HG03108 (cell line): Measurements from ENCODE around the gene ANK3.

Experiments
- ATAC-seq: cut with Tn5 transposase; IDR thresholded peaks from one replicate; pipeline ENCODE4 v1.9.1; 2021; ENCODE audit warnings: moderate library complexity; ENCODE audit not compliant: unreplicated experiment

Gene ANK3

DNA sequence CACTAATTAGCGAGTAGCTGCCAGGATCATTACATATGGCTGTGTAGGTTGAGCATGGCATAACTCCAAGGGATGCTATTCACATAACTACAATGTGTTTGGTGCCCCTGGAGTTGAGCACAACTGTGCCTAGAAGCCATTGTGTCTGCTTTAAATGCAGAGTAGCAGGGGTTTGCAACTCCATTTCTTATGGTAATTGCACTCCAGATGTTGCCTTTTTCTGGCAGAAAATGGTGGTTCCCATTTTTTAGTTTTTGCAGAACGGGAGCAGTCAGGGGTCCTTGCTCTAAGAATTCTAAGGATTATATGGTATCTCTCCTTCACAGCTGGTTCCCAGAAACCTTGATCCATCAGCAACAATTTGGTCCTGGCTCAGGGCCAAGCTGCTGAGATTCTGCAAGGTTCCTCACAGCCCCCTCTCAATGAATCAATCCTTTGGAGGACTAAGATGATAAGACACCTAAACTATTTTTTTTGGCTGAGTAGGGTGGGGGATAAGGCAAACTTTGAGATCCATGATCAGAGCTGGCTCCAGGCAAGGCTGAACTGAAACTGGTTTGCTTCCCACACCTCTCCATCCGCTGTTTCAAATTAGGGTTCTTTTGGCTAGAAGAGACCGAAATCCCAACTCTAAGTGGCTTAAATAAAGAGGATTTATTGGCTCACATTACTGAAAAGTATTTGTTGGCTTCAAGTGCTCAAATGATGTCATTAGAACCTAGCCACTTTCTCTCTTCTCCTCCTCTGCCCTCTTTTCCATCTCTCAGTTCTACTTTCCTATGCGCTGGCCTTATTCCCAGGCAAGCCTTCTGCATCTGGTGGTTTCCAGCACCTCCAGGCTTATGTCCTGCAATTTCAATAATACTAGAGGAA is 385.8 kb downstream of the ANK3 start:
- no peak for ATAC-seq

DNA sequence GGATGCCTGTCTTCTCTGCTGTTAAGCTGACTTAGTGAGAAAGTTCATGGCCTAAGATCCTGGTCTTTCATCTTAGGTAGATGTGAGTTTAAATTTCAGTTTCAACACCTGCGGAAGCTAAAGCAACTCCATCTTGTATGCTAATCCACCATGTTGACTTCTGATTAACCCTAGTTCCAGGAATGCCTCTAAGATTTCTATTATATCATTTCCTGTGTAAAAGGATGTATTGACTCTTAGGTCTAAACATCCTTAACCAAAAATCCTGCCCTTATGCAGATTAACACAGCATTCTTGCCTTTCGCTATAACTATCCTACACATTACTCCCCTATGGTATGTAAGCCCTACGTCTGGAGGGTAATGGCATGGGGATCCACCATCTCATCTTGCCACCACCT is 388.9 kb downstream of the ANK3 start:
- ATAC-seq = no peak

DNA sequence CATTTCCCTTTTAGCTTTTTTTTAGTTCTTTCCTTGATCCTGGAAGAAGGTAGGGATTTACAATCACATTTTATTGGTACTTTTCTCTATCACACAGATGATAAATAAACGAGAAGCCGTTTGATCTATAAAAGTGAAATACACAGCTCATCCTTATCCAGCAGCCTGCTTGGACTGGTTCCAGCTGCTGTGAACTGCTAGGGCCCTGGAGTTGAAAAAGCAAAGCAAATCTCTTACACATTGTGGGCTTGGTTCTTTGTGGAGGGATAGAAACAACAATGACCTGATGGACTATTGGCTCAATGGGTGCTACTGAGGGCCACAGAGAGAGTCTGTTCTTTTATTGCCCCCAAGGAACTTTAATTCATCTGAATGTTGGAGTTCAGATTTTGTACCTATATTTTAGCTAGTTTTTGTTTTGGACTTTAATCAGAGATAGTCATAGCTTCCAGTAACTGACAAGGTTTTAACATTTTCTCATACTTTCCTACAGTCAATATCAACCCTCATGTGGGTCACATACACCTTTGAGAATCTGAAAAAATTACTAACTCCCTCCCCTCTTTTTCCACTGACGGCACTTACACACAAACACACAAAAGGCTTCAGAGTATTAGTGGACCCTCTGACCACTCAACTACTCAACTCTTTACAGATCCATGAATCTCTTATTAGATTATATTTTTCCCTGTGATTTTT is 391.7 kb downstream of the ANK3 start:
- no peak for ATAC-seq

DNA sequence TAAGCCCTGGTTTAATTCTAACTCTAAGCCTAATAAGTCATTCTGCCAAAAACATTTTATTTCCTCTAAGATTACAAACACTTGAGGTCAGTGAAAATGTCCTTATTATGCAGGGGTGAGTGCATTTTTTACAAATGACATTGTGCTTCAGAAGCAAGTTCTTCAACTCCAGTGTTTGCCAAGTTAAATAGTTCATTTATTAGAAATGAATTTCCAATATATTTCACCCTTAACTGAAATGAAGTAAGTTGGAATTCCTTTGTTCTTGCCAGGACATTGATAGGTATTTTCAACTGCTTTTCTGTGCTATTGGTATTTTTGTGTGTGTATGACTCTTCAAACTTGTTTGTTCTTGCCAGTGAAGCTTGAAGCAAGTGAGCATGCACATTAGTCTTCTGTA is 393.8 kb downstream of the ANK3 start:
- no peak for ATAC-seq

DNA sequence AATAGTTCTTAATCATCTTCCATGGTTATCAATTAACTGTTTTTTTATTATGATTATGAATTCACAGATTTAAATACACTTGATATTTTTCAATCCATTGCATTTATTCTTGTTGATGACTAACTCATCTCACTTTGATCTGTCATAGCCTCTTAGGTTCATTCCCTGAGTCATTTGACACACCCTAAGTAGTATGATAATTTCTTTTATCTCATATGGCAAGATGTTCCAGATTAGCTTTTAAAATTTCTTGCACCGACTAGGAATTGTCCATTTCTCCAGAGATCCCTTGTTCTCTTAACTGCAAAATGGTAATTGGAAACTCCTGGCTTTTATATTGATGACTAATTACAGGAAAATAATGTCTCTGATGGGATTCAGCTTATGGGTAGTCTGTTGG is 395.7 kb downstream of the ANK3 start:
- no peak for ATAC-seq

DNA sequence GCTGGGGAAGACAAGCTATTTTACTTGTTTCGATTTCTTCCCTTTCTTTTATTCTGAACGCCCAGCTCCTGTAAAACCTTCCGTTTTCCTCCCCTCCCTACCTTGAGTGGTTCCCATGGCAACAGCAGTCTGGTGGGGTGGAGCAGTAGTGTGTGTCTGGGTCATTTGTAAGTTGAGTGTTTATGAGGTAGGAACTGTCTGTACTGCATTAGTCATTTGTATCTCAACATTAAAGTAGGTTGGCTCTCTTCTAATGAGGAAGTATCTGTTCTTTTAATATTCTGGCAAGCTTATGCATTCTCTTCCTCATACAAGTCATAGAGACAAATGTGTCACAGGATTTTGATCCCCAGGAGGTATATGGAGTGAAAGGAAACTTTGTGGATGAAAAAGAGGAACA is 398.0 kb downstream of the ANK3 start:
- ATAC-seq = no peak

DNA sequence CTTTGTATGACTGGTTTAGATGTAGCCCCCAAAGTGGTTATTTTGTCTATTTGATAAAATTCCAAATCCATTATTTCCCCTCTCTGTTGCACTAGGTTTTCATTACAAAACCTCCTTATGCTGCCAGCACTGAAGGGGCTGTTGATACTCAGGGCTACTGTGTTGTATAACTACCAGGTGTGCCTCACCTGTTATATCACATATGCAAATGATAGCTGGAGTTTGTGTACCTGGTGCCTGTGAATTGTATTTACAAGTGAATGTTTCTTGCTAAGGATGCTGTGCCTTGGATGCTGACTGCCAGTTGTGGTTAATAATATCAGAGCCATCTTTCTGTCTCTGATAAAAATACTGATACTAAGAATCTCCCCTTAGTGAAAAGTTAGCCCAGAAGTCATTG is 398.6 kb downstream of the ANK3 start:
- no peak for ATAC-seq

DNA sequence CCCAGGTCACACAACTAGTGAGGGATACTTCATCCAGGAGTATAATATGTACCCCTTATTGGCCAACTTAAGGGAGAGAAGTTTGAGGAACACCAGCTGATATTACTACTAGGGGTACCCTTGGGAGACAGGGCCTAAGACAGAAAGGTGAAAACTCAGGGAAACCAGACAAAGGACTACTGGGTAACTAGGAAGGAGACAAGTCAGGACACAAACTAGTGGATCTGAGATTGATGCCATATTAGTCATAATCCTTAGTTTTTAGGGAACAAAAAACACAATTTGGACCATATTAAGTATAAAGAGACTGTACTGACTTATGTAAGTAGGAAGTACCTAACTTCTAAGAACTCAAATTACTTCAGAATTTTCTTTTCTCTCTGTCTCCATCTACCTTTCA is 404.0 kb downstream of the ANK3 start:
- ATAC-seq = no peak

DNA sequence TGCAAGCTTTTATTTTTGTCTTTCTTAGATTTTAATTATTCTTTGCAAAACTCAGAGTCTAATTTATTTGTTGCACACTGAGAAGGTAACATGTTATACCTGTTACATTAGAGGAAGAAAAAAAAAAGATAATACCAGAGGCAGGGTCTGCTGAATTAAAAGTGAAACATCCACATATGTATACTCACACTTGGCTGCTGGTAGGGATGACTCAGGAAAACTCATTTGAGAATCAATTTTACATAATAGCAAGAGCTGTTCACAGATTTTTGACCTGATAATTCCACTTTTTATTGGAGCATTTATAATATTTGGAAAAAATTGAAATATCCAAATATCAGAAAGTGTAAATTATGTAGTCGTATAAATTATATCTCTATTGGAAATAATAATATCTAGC is 405.3 kb downstream of the ANK3 start:
- ATAC-seq = no peak

DNA sequence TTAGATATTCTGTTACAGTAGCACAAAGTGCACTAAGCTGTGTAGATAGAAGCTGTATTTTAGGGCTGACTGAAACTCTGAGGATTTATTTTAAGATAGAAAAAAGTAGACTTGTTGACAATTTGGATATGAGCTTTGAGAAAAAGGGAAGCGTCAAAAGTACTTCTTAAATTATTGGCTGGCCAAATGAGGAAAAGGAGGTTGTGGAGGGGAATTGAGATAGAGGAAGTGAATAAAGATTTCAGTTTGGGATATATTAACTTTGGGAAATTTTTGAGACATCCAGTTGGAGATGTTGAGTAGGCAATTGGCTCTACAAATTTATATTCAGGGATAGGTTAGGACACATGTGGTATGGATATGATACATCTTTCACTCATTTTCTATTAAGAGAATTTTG is 409.3 kb downstream of the ANK3 start:
- ATAC-seq = no peak

DNA sequence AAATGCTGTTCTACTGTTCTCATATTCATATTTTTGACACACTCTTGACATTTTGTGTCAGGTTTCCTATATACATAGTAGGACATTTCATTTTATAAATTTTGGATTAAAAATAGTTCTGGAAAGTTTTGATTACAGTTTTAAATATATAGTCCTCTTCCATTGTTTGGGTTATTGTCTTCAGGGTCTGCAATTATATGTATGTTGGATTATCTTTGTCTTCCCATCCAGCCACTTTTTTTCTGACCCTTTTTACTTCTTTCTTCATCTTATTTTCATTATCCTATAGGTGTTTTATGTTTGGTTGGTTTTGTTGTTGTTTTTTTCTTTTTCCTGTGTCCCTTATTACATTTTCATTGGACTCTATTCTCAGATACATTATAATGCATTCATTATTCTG is 412.2 kb downstream of the ANK3 start:
- no peak for ATAC-seq

DNA sequence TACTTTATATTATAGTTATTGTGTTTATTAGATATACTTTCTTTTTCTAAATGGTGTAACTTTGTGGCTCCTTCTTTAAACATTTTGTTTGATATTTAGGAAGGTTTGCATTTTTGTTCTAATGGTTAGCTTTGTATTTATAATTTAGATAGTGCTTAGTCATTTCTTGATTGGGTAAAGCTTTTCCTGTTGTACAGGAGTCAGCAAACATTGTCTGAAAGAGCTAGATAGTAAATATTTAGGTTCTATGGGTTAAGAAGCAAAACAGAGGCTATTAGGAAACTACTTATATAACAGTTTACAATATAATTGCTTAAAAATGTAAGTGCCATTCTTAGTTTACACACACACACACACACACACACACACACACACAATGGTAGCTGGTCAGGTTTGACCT is 412.8 kb downstream of the ANK3 start:
- ATAC-seq = no peak
